HEK293 (cell line): Measurements from ENCODE around the gene TDRD9.

ENCODE experiments used
- CTCF ChIA-PET: fragments of 350-600 bp; formaldehyde crosslinking; extraction: SDS; loops from one replicate; lab custom pipeline; 2021; ENCODE audit warnings: antibody characterized with exemption; lab: Yijun Ruan, JAX
- POLR2A ChIA-PET: fragments of 300-600 bp; formaldehyde crosslinking; extraction: SDS; loops from one replicate; lab custom pipeline; 2020; ENCODE audit warnings: antibody characterized with exemption, inconsistent platforms; lab: Yijun Ruan, JAX
- H3K27ac ChIP-seq: fragments of 200-500 bp; sonication (Bioruptor generic); 2 replicates; pipeline ENCODE4 v1.5.1; 2014; ENCODE audit warnings: low read depth, low read length, control low read depth, inconsistent platforms; ENCODE audit errors: extremely low read depth
- H3K36me3 ChIP-seq, 2 experiments: fragments of 200-500 bp in 1 of 2; sonication (Bioruptor generic) in 1 of 2; 1 replicate in 1 of 2; 2 replicates in 1 of 2; pipeline ENCODE4 v1.5.1; 2014 to 2017; ENCODE audit warnings: inconsistent platforms in 2 of 2, low read length in 2 of 2; ENCODE audit not compliant: control insufficient read depth in 2 of 2, insufficient read depth in 1 of 2
- H3K4me1 ChIP-seq: fragments of 200-500 bp; sonication (Bioruptor generic); 2 replicates; pipeline ENCODE4 v1.5.1; 2014; ENCODE audit warnings: mild to moderate bottlenecking, low read length, inconsistent platforms; ENCODE audit not compliant: control insufficient read depth, insufficient read depth
- H3K4me3 ChIP-seq: 2 replicates; pipeline ENCODE4 v1.5.1; 2011; ENCODE audit warnings: low read depth, mild to moderate bottlenecking, control low read depth, low read length, moderate library complexity
- H3K9me3 ChIP-seq: fragments of 200-500 bp; sonication (Bioruptor generic); 2 replicates; pipeline ENCODE4 v1.5.1; 2014; ENCODE audit warnings: low read depth, low read length, inconsistent platforms; ENCODE audit not compliant: control insufficient read depth, insufficient read depth
- GLI2 ChIP-seq: fragments of 450-650 bp; formaldehyde crosslinking; IDR thresholded peaks from 2 replicates; pipeline ENCODE4; 2017; ENCODE audit warnings: missing biosample characterization, missing genetic modification characterization, low read depth, borderline replicate concordance
- PBX3 ChIP-seq: sonication (generic); formaldehyde crosslinking; IDR thresholded peaks from 2 replicates; pipeline ENCODE4 v1.8.1; 2022; ENCODE audit warnings: mild to moderate bottlenecking, moderate library complexity, missing genetic modification reagents
- SCRT2 ChIP-seq: fragments of 450-650 bp; formaldehyde crosslinking; IDR thresholded peaks from 2 replicates; pipeline ENCODE4 v1.5.1; 2016; ENCODE audit warnings: missing biosample characterization, missing genetic modification characterization
- YY2 ChIP-seq: fragments of 450-650 bp; formaldehyde crosslinking; IDR thresholded peaks from 2 replicates; pipeline ENCODE4 v1.5.1; 2016; ENCODE audit warnings: missing biosample characterization, missing genetic modification characterization
- ZFP37 ChIP-seq: fragments of 450-650 bp; formaldehyde crosslinking; IDR thresholded peaks from 2 replicates; pipeline ENCODE4 v1.5.1; 2016; ENCODE audit warnings: missing biosample characterization, missing genetic modification characterization
- ZNF10 ChIP-seq: fragments of 450-650 bp; formaldehyde crosslinking; IDR thresholded peaks from 2 replicates; pipeline ENCODE4 v1.5.1; 2017; ENCODE audit warnings: missing biosample characterization, missing genetic modification characterization
- ZNF133 ChIP-seq: fragments of 450-650 bp; formaldehyde crosslinking; IDR thresholded peaks from 2 replicates; pipeline ENCODE4 v1.5.1; 2016; ENCODE audit warnings: missing biosample characterization, missing genetic modification characterization
- ZNF175 ChIP-seq: fragments of 450-650 bp; formaldehyde crosslinking; IDR thresholded peaks from 2 replicates; pipeline ENCODE4 v1.5.1; 2016; ENCODE audit warnings: missing biosample characterization, missing genetic modification characterization
- ZNF221 ChIP-seq: fragments of 450-650 bp; formaldehyde crosslinking; IDR thresholded peaks from 2 replicates; pipeline ENCODE4 v1.5.1; 2017; ENCODE audit warnings: missing biosample characterization, missing genetic modification characterization, borderline replicate concordance
- ZNF341 ChIP-seq: fragments of 450-650 bp; formaldehyde crosslinking; IDR thresholded peaks from 2 replicates; pipeline ENCODE4; 2016; ENCODE audit warnings: low read depth, missing biosample characterization, missing genetic modification characterization
- ZNF473 ChIP-seq: fragments of 450-650 bp; formaldehyde crosslinking; IDR thresholded peaks from 2 replicates; pipeline ENCODE4 v1.5.1; 2017; ENCODE audit warnings: missing biosample characterization, missing genetic modification characterization
- ZNF514 ChIP-seq: fragments of 450-650 bp; formaldehyde crosslinking; IDR thresholded peaks from 2 replicates; pipeline ENCODE4 v1.5.1; 2016; ENCODE audit warnings: missing biosample characterization, missing genetic modification characterization
- ZNF600 ChIP-seq: fragments of 450-650 bp; formaldehyde crosslinking; IDR thresholded peaks from 2 replicates; pipeline ENCODE4 v1.5.1; 2016; ENCODE audit warnings: missing biosample characterization, missing genetic modification characterization
- ZNF629 ChIP-seq: fragments of 450-650 bp; formaldehyde crosslinking; IDR thresholded peaks from 2 replicates; pipeline ENCODE4 v1.5.1; 2017; ENCODE audit warnings: missing biosample characterization, missing genetic modification characterization
- ZNF658 ChIP-seq: fragments of 450-650 bp; formaldehyde crosslinking; IDR thresholded peaks from 2 replicates; pipeline ENCODE4; 2016; ENCODE audit warnings: missing biosample characterization, missing genetic modification characterization
- ZNF707 ChIP-seq: fragments of 450-650 bp; formaldehyde crosslinking; IDR thresholded peaks from 2 replicates; pipeline ENCODE4 v1.5.1; 2016; ENCODE audit warnings: missing biosample characterization, missing genetic modification characterization
- ZNF747 ChIP-seq: fragments of 450-650 bp; formaldehyde crosslinking; IDR thresholded peaks from 2 replicates; pipeline ENCODE4 v1.5.1; 2016; ENCODE audit warnings: missing biosample characterization, missing genetic modification characterization
- ZNF785 ChIP-seq: fragments of 450-650 bp; formaldehyde crosslinking; IDR thresholded peaks from 2 replicates; pipeline ENCODE4 v1.5.1; 2016; ENCODE audit warnings: missing biosample characterization, missing genetic modification characterization
- ZNF792 ChIP-seq: fragments of 450-650 bp; formaldehyde crosslinking; IDR thresholded peaks from 2 replicates; pipeline ENCODE4 v1.5.1; 2016; ENCODE audit warnings: missing biosample characterization, missing genetic modification characterization
- ZSCAN5A ChIP-seq: fragments of 450-650 bp; formaldehyde crosslinking; IDR thresholded peaks from 2 replicates; pipeline ENCODE4 v1.5.1; 2016; ENCODE audit warnings: missing biosample characterization, missing genetic modification characterization
- TF ChIP-seq, protein P1 (sequence below): fragments of 450-650 bp; formaldehyde crosslinking; IDR thresholded peaks from 2 replicates; pipeline ENCODE4 v1.5.1; 2016; ENCODE audit warnings: missing biosample characterization, missing genetic modification characterization, borderline replicate concordance
- TF ChIP-seq, protein P2 (sequence below): fragments of 450-650 bp; formaldehyde crosslinking; IDR thresholded peaks from 2 replicates; pipeline ENCODE4 v1.5.1; 2016; ENCODE audit warnings: missing biosample characterization, missing genetic modification characterization
- TF ChIP-seq, protein P3 (sequence below): fragments of 450-650 bp; formaldehyde crosslinking; IDR thresholded peaks from 2 replicates; pipeline ENCODE4 v1.5.1; 2016; ENCODE audit warnings: missing biosample characterization, missing genetic modification characterization

TDRD9 gene

DNA sequence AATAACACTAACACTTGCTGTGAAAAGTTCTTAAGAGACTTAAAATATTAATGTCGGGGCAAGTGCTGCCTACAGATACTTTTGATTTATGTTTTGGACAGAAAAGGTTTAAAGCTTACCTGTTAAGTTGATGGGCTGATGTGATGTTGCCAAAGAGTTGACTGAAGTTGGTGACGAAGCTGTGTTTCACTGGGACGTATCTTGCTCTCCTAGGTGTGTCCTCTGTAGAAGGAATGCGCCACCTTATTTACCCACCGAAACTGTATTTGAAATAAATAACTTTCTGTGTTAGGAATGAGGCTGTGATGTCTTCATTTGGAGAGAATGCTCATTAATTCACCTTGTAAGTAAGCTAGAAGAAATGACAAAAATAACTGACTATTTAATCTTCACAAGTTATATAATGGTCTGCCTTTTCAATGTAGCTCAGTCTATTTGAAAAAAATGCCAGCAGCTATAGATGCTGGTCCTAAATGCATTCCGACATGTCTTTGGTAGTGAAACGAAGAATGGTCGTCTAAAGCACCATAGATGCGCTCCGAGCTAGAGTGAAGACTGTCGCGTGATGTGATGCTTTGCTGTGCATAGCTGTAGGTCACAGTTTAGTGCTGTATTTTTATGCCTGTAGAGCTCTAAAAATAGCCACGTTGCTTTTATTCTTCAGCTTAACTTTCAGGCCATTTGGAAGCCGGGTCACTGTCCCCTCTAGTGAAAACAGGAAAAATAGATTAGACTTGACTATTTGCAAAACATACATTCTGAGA is 13.9 kb downstream of the TDRD9 start, which contains the start of gene RD3L:
TSS of gene RD3L (minus strand) at position 557 of the 764 bp plus-strand sequence. CDS start 834 bp downstream, outside the sequence.
- H3K36me3 ChIP-seq = no peaks in the 10 kb centered on the region
- H3K4me3 ChIP-seq = no peak within 1 kb of the TSS
- CTCF ChIA-PET = interaction anchor here (0.7 to 1.4 kb wide), 5 partner anchors 10 to 134 kb away, joined by 3 to 6 read pairs (median 5); no protein-coding TSS in a partner anchor
- POLR2A ChIA-PET = no interaction called here
- H3K9me3 ChIP-seq = no peaks in the 10 kb centered on the region
- H3K27ac ChIP-seq = no peak within 1 kb of the TSS
- TF ChIP-seq PBX3 (CRISPR knock-in tag) (no peak), ZSCAN5A (tag by site-specific recombination) (no peak), ZNF175 (tag by site-specific recombination) (no peak), SCRT2 (no peak), GLI2 (no peak), ZNF221 (tag by site-specific recombination) (no peak), ZNF792 (tag by site-specific recombination) (no peak), ZNF747 (tag by site-specific recombination) (no peak), ZNF341 (tag by site-specific recombination) (no peak), ZNF707 (tag by site-specific recombination) (no peak), ZNF514 (tag by site-specific recombination) (no peak), ZNF658 (tag by site-specific recombination) (no peak), ZFP37 (tag by site-specific recombination) (no peak), ZNF10 (tag by site-specific recombination) (no peak)
- TF ChIP-seq, protein P1, sequence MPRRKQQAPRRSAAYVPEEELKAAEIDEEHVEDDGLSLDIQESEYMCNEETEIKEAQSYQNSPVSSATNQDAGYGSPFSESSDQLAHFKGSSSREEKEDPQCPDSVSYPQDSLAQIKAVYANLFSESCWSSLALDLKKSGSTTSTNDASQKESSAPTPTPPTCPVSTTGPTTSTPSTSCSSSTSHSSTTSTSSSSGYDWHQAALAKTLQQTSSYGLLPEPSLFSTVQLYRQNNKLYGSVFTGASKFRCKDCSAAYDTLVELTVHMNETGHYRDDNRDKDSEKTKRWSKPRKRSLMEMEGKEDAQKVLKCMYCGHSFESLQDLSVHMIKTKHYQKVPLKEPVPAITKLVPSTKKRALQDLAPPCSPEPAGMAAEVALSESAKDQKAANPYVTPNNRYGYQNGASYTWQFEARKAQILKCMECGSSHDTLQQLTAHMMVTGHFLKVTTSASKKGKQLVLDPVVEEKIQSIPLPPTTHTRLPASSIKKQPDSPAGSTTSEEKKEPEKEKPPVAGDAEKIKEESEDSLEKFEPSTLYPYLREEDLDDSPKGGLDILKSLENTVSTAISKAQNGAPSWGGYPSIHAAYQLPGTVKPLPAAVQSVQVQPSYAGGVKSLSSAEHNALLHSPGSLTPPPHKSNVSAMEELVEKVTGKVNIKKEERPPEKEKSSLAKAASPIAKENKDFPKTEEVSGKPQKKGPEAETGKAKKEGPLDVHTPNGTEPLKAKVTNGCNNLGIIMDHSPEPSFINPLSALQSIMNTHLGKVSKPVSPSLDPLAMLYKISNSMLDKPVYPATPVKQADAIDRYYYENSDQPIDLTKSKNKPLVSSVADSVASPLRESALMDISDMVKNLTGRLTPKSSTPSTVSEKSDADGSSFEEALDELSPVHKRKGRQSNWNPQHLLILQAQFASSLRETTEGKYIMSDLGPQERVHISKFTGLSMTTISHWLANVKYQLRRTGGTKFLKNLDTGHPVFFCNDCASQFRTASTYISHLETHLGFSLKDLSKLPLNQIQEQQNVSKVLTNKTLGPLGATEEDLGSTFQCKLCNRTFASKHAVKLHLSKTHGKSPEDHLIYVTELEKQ (tag by site-specific recombination) = no peak
- TF ChIP-seq, protein P2, sequence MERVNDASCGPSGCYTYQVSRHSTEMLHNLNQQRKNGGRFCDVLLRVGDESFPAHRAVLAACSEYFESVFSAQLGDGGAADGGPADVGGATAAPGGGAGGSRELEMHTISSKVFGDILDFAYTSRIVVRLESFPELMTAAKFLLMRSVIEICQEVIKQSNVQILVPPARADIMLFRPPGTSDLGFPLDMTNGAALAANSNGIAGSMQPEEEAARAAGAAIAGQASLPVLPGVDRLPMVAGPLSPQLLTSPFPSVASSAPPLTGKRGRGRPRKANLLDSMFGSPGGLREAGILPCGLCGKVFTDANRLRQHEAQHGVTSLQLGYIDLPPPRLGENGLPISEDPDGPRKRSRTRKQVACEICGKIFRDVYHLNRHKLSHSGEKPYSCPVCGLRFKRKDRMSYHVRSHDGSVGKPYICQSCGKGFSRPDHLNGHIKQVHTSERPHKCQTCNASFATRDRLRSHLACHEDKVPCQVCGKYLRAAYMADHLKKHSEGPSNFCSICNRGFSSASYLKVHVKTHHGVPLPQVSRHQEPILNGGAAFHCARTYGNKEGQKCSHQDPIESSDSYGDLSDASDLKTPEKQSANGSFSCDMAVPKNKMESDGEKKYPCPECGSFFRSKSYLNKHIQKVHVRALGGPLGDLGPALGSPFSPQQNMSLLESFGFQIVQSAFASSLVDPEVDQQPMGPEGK = no peak
- peaks cover 5% of the 10 kb centered on the region; the same call in 1 of the 2 replicates for H3K4me1 ChIP-seq

DNA sequence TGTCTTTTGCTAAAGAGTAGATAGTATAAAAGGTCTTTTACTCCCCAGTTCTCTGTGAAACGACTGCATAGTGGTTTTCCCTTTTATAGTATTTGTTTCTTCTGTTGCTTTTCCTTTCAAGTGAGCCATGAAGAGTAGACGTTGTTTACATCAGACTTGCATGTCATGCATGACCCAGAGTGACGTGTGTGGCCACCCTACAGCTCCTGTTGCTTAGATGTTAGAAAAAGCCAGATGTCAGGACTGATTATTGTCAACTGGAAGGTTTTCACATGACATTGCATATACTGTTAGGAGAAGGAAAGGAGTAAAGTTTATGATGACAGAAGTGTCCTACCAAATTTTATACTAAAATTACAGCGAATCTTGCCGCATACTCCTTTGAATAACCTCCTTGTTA is 15.4 kb downstream of the TDRD9 start:
- CTCF ChIA-PET = interaction anchor here (0.7 to 1.4 kb wide), 2 partner anchors 22 to 451 kb away, joined by 3 read pairs; no protein-coding TSS in a partner anchor
- no peak overlapping the region for H3K27ac ChIP-seq
- no peaks in the 10 kb centered on the region for H3K9me3 ChIP-seq
- no peaks in the 10 kb centered on the region for H3K36me3 ChIP-seq
- POLR2A ChIA-PET = no interaction called here
- H3K4me1 ChIP-seq = peaks cover 5% of the 10 kb centered on the region; the same call in 1 of the 2 replicates
- no peak overlapping the region for H3K4me3 ChIP-seq
- TF ChIP-seq ZNF10 (tag by site-specific recombination) (no peak), ZSCAN5A (tag by site-specific recombination) (no peak), ZNF600 (tag by site-specific recombination) (no peak), ZNF473 (tag by site-specific recombination) (no peak), ZNF629 (tag by site-specific recombination) (no peak), ZNF785 (tag by site-specific recombination) (no peak), YY2 (tag by site-specific recombination) (no peak), ZNF133 (tag by site-specific recombination) (no peak)
- TF ChIP-seq, protein P3, sequence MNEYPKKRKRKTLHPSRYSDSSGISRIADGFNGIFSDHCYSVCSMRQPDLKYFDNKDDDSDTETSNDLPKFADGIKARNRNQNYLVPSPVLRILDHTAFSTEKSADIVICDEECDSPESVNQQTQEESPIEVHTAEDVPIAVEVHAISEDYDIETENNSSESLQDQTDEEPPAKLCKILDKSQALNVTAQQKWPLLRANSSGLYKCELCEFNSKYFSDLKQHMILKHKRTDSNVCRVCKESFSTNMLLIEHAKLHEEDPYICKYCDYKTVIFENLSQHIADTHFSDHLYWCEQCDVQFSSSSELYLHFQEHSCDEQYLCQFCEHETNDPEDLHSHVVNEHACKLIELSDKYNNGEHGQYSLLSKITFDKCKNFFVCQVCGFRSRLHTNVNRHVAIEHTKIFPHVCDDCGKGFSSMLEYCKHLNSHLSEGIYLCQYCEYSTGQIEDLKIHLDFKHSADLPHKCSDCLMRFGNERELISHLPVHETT = no peak
